Measurements from ENCODE around the gene TRPV3.
"Not testable (repeated sequence)": the region's sequence is repeated elsewhere in the genome, so short reads cannot be mapped to it uniquely, and the experiment has no call there.

The TRPV3 gene

DNA sequence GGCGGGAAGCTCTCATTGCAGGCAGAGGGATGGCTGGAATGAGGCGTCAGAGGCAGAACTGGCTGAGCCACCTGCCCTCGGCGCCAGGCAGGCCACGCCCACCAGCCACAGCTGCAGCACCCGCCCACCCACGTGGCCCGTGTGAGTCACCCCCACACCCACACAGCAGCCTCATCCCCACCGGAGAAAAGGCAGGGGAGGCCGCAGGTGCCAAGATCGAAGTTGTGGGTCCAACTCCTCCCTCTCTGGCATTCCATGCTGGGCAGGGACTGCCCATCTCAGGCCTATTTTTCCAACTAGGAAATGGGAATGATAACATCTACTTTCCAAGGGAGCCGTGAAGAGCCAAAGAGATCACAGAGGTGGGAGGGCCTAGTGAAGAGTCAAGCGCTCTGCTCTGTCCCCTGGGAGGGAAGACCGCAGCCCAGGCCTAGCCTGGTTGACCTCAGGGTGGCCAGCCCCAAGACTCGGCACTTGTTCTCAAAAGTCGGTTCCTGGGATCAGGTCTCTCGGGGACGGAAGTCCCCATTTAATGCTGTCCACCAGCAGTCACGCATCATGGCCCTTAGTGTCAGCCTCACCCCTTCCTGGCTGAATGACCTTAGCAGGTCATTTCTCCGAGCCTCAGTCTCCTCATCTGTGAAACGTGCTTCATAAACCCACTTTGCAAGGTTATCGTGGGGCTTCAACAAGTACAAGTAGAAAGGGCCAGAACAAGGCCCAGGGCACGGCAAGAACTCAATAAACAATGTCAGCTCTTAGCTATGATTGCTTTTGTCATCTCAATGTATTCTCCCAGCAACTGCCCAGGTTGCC is at the start of gene TRPV3:
Gene TRPV3 (minus strand): TSS at position 45 of the 816 bp plus-strand sequence. CDS start 2,962 bp downstream, outside the sequence.
- no peak for DNase-seq

DNA sequence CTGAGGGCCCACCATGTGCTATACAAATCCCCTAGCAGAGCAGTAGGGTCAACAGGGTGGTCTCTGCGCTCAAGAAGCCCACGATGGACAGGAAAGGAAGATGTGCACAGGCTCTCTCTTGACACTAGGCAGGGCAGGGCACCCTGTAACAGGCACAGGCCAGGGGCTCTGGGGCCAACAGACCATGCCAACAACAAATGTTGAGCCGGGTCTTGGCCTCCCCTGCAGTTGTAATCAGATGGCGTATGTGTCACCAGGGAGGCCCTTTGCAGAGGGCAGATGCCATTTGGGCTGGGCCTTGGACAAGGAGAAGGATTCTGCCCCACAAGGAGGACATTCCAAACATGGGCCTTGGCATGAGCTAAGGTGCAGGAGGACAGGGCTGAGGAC is 46.3 kb upstream of the TRPV3 start:
- no peak for DNase-seq

DNA sequence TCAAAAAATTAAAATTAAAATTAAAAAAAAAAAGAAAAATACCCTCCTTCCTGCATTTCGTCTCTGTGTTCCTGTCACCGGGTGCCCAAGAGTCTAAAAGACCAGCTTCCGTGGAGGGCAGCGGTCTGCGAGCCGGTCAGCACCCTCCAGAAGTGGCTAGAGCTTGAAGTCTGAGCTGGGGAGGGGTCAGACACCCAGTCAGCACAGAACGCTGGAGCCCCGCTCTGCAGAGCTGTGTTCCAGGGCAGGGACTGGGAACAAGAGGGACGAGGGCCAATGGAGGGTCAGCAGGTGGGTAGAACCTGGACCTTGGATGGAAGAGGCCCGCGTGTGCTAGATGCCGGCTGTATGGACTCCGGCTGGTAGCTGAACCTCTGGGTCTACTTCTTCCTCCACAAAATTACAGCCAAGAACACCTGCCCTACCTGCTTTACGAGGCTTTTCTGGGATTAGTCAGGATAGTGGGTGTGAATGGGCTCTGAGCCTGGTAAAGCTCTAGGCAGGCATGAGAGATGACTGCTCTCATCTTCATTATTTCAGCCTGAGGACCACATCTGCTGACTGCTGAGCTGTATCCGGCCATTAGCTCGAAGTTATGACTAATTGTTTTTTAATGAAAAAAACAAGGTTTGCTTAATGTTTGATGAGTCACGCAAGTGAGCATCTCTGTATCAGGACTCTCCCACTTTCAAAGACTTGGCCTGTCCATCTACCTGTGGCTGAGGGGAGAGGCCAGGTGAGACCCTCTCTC is 45.7 kb upstream of the TRPV3 start:
- DNase-seq: no peak

DNA sequence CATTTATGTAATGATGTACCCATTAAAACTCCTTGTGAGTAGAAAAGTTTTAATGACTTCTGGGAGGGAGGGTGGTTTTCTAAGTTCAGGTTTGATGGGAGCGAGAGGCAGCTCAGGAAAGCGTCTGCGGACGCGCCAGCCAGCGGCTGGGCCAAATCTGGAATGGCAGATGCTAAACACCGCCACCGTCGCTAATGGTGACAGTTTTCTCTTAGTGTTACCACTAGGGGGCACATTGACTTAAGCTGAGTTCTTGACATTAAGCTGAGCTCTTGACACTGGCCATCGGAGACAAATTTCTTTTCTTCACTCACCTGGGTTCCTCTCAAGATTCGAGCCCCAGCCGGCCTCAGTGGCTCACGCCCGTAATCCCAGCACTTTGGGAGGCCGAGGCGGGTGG is 44.9 kb upstream of the TRPV3 start:
- no peak for DNase-seq

DNA sequence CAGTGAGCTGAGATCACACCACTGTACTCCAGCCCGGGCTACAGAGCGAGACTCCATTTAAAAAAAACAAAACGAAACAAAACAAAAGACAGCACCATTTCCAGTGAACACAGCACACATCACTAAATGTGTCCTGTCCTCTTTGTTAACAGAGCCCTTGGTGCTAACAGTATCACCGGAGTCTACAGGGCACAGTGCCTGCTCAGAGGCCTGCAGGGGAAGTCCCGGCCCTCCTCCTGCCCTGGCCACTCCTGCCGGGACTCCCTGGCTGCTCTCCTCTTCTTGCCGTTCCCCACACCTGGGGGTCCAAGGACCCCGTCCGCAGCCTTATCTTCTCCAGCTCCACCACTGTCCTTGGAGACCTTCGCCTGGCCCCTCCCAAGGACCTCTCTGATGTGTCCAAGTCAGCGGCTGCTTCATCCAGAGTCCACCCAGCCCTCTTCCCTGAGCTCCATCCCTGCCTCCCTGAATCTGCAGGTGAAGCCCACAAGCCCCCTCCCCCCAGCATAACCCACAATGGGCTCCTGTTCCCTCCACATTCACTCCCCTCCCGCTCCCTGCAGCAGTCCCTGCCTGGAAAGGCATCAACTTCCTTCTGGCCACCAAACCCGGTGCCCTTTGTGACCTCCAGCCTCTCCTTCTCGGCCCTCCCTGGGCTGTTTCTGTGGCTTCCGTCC is 43.1 kb upstream of the TRPV3 start:
- DNase-seq: no peak

DNA sequence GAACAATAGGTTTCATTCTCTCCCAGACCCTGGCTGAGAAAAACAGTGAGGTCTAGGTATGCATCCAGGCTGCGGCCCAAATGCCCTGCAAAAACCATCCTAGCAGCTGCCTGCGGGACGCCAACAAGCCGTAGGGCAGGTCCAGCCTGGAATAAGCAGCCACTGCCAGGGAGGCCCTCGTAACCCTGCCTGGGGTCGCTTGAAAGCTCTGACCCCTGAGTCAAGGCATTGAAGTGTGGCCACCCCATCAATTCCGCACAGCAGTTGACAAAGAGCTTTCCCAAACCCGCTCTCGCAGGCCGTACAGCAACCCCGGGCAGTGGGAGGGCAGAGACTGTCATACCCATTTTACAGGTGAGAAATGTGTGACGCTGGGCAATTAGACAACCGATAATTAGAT is 40.5 kb upstream of the TRPV3 start:
- DNase-seq: no peak

DNA sequence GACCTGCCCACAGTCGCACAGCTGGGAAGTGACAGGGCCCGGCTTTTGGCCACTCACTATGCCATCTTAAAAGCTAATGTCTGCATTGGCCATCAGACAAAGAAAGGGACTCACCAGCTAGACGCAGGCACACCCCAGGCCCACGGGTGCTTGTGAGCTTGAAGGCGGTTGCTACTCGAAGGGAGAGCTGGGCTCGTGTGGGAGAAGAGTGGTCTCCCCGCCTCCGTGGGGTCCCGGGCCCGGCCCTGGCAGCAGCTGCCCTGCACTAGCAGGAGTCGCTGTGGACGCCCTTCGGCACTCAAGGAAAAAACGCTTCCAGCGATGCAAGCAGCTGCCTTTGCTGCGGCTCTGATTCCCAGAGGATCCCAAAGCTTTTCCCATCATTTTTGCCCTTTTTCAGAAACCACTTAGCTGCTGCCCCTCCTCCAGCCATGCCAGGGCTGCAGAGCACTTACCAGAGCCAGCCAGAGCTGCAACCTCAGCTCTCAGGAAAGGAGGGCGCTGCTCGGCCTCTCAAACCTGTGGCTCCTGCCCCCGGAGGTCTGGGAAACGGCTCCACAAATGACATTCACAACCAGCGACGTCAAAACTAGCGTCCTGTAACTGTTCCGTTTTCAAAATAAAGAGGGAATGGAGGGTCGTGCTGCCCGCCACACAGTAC is 39.3 kb upstream of the TRPV3 start:
- DNase-seq: no peak

DNA sequence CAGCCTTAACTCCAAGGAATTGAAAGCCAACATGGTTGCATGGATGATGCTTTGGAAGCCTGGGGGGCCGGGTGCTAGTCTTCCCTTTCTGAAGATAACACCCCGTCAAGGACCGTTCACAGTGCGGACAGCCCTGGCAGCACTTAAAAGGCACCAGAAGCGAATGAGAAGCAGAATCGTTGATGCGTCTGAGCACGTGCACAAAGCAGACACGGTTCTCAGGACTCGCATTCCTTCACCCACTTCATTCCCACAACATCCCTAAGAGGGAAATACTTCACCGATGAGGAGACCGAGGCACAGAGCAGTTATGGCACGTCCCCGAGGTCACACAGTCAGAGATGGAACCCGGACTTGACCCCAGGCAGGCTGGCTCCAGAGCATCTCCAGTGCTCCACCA is 37.4 kb upstream of the TRPV3 start:
- no peak for DNase-seq

DNA sequence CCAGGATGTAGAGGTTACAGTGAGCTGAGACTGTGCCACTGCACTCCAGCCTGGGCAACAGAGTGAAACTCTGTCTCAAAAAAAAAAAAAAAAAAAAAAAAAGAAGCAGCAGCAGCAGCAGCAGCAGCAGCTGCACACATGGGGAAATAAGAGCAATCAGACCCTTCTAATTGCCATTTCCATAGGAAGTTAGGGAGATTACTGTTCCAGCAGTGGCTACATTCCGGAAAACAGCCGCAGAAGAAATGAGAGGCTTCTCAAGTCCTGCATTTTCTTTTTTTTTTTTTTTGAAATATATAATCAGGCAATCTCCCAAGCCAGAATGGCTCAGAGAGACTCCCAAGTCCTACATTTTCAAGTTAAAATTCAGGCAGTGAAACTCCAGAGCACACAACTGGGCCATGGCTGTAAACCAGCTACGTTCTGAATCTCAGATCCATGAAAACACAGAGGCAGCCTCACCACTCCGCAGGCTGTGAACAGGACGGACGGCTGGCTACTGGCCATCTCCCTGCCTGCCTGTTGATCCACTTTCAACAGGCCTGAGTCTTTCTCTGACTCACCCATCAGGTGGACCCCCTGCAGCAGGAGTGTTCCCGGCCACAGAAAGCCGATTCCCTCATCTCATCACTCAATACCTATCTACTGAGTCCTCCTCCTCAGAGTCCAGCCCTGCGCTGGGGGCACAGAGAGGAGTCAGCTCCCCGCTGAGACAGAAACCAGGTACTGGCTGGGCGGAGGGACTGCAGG is 36.6 kb upstream of the TRPV3 start:
- DNase-seq: no peak

DNA sequence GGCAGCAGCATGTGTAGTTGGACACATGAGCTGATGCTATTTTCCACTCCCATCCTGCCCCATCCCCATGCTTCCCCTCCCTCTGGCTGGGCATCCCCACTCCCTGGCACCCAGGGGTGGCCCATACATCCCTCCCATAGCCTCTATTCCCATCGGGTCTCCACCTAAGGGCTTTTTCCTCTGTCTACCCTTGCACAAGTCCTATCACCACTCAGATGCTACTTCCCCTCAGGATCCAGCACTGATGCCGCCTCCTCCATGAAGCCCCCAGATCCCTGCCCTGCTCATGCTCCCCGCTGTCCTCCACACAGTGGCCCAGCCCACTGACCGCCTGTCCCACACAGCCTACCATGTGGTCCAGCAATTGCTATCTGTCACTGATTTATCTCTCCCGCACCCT is 35.8 kb upstream of the TRPV3 start:
- no peak for DNase-seq

DNA sequence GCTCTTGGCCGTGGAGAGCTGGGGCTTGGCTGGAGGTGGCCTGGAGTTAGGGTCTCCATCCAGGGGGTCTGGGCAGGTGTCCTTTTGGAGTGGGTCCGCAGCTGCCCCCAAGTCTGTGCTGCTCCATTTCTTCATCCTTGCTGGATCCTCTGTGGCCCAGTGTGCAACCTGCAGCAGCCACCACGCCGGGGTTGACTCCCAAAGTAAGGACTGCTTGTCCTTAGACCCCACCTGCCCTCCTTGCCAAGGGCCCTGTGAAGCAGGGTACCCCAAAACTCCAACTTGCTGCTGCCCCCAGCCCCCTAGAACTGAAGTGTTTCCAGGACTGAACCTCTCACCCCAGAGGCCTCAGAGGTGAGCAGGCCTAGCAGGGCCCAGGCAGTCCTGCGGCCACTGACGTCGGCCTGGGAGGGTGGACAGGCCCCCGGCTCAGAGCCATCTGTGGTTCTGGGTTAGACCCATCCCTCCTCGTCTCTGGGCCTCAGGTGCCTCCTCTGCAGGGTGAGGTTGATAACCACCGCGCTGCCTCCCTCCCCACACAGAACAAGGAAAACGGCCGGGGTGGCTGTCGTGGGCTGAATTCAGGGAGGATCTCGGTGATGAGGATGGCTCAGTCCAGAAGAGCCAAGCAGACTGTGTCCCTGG is 34.7 kb upstream of the TRPV3 start:
- no peak for DNase-seq

DNA sequence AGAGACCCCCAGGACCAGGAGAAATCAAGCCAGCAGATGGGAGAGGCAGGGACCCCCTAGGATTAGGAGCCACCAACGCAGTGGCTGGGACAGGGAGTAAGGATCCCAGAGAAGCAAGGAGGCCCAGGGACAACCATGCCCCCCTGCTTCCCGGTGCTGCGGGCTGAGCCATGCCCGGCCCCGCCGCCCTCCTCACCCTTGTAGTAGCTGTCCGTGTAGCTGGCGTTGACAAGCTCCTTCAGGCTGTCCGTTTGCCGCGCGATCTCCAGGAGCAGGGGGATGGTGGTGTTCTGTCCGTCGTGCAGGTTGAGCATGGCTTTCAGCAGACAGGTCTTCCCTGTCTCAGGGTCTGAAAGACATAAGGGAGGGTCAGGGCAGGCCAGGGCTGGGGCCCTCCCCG is 33.2 kb upstream of the TRPV3 start:
- no peak for DNase-seq

DNA sequence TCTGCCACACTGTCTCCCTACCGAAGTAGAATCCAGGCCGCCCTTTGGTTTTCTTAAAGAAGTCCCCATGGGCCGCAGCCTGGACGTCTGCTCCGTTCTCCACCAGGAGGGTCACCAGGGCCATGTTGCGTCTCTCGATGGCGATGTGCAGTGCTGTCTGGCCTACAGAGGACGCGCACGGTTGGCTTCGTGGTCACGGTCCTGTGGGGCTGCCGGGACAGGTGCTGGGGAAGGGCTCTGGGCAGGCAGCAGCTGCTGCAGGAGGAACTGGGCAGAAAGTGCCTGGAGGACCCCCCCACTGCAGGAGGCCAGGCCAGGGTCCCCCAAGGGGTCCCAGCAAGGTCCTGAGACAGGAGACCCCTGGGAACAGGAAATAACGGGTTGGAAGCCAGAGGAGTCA is 32.6 kb upstream of the TRPV3 start:
- no peak for DNase-seq

DNA sequence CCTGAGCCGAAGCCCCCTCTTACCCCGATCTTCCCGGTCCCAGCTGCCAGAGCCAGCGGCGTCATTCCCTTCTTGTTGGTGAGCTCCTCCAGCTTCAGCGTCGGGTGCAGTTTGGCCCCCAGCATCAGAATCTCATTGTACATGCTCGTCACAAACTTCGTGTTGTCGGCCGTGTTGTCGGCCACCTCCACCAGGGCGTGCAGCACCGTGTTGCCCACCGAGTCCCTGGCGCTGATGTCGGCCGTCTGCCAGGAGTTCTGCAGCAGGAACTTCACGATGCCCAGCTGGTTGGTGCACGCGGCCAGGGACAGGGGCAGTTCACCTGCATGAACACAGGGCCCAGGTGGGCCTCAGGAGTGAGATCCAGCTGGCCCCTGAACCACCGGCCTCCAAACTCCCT is 32.2 kb upstream of the TRPV3 start:
- no peak for DNase-seq

DNA sequence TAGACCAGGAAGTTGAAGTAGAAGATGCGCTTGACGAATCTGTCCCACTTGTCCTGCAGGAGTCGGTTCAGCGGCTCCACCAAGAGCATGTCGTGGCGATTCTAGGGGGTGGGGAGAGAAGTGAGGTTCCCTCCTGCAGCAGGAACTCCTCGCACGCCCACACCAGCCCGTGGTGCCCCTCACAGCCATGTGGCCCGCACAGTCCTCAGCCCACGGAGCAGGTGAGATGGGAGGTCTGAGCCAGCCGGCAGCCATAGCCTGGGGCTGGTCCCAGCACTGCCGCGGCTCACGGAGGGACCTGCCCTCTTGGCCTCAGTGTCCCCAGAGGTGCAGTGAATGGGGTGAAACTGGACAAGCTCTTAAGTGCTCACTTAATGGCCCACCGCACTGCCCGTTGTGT is 28.2 kb upstream of the TRPV3 start:
- no peak for DNase-seq

DNA sequence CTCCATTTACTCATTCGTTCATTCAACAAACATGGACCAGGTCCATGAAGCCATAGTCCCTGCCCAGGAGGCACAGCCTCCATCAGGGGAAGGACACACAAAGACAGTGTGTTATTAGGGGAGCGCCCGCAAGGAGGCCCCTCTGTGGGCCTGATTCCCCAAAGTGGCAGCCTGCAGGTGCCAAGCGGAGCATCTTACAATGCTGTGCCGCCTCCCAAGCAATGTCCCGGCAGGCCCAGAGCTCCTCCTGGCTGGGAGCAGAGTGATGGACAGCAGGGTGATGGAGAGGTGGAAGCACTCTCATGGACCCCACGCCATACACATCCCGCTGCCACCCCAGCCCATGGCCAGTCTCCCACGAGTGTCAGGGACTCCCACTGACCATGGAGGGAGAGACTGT is 25.8 kb upstream of the TRPV3 start:
- DNase-seq: no peak

DNA sequence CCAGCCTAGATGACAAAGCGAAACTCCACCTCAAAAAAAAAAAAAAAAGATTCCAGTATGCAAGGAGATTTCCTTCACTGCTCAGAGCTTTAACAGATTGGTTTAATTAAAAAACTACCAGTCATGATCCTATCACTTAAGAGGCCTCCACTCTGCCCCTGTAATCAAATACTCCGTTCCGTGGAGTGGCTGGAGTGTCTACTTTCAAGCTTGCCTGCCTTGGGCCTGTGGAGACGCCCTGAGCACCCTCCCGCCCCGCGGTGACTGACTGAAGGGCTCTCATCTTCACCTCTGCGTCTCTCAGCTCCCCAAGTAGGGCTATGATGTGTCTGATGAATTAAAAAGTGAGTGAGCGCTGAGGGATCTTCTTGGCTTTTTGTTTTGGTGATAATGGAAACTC is 25.3 kb upstream of the TRPV3 start:
- no peak for DNase-seq

DNA sequence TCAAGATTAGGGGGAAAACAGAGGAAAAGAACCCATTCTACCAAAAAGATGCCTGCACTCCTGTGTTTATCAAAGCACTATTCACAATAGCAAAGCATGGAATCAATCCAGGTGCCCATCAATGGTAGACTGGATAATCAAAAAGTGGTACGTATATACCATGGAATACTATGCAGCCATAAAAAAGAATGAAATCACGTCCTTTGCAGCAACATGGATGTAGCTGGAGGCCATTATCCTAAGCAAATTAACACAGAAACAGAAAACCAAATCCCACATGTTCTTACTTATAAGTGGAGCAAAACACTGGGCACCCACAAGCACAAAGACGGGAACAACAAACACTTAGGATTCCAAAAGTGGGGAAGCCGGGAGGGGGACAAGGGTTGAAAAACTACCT is 21.1 kb upstream of the TRPV3 start:
- DNase-seq: not testable (repeated sequence)

DNA sequence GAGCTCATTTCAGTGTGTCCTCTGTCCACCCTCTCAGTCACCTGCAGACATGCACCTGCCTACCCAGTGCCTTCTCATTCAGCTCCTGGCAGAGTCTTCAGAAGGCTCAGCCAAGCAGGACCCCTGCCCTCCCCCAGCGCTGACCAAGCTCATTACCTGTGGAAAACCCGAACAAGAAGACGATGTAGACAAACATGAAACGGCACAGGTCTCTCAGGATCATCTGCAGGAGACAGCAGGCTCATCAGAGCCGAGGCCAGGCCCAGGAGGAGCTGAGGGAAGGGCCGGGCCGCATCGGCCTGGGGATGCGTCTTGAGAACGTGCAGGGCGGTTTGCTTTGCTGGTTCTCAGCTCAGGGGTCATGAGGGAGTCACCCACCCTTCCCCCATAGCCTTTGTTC is 19.4 kb upstream of the TRPV3 start:
- no peak for DNase-seq

DNA sequence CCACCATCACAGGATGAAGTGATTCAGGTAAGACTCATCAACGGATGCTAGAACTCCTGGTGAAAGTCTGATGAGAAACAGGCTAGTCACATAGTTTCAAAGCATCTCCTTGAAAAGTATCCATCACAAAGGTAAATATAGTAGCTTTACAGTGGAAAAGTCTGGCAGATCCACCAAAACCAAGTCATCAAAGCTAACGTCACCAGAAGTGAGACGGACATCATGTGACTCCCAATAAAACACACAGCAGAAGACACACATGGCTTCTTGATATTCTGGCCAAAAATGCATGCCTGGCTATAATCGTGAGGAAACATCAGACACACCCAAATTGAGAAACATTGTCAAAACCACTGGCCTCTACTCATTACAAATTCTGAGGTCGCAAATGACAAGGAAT is 17.9 kb upstream of the TRPV3 start:
- DNase-seq: no peak

DNA sequence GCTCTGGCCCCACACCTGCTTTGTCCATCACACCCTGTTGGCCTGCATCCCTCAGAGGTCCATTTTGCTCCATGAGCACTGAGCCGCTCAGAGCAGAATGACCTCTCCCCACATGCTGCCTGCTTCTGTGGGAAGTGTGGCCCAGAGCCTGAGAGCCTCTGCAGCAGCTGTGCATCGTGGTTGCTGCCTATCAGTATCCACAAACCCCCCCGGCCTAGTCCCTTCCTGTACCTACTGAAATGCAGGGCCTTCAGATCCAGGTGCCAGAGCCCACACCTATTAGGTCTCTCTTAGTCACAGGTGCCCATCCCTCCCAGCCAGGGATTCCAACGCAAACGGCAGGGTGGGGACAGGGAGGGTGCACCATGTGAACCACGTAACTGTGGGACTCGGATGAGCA is 16.6 kb upstream of the TRPV3 start:
- no peak for DNase-seq

All from NCI-H1092 treated with DMSO at 0.1 percent for 48 hours (cell line).